Activated CD4-positive, alpha-beta T cell treated with anti-CD3 and anti-CD28 coated beads, Interleukin-2, amount 10 ng/mL, durations not matched to agents 24 days and 14 days (primary cell): Measurements from ENCODE around the gene RIGI. TPM values are rescaled to one million over a fixed set of nuclear protein-coding genes. Genes with fewer than 3 reads are reported as not detected.

Source experiments
- DNase-seq: peaks from one replicate; pipeline ENCODE4 v3.0.0; 2022
- H3K27ac Mint-ChIP-seq: one replicate; pipeline ENCODE4 v1.8.0; 2022; ENCODE audit warnings: mild to moderate bottlenecking, mixed read lengths
- H3K27me3 Mint-ChIP-seq: one replicate; pipeline ENCODE4 v1.8.0; 2022; ENCODE audit warnings: mixed read lengths
- H3K36me3 Mint-ChIP-seq: one replicate; pipeline ENCODE4 v1.8.0; 2022; ENCODE audit warnings: low read depth, mild to moderate bottlenecking, mixed read lengths
- H3K4me1 Mint-ChIP-seq: one replicate; pipeline ENCODE4 v1.8.0; 2021; ENCODE audit warnings: mixed read lengths
- H3K4me3 Mint-ChIP-seq: one replicate; pipeline ENCODE4 v1.8.0; 2022; ENCODE audit warnings: mild to moderate bottlenecking, moderate library complexity, mixed read lengths
- H3K9me3 Mint-ChIP-seq: one replicate; pipeline ENCODE4 v1.8.0; 2021; ENCODE audit warnings: mixed read lengths
- intact Hi-C: fragments of 100-400 bp; cut with micrococcal nuclease; formaldehyde crosslinking; loops from one replicate; pipeline ENCODE4 v1.15.1; 2023
- total RNA-seq: library from RNA; stranded (reverse); gene quantifications from 2 replicates; pipeline ENCODE4 v1.2.3, GENCODE V29; 2022

Gene RIGI
- total RNA-seq, 1 donor from 2014 or later, result 5.5 TPM

- Mint-ChIP-seq H3K27ac (peak overlapping the region; percentile 48), H3K4me3 (no peak overlapping the region), H3K36me3 (peaks cover 61% of the 10 kb centered on the region), H3K27me3 (no peaks in the 10 kb centered on the region), H3K9me3 (peaks cover 9% of the 10 kb centered on the region), H3K4me1 (peaks cover 19% of the 10 kb centered on the region)
- intact Hi-C loops, result loop anchor here (1.0 kb wide), 1 partner anchor 9 kb away; no protein-coding TSS in a partner anchor
- no peak for DNase-seq
Measured at GRCh38 chr9:32516241-32516640, 9.8 kb downstream of the RIGI start.

- Mint-ChIP-seq H3K27me3 (no peaks in the 10 kb centered on the region), H3K4me1 (peaks cover 24% of the 10 kb centered on the region), H3K27ac (no peak overlapping the region), H3K9me3 (peaks cover 1% of the 10 kb centered on the region), H3K36me3 (peaks cover 7% of the 10 kb centered on the region), H3K4me3 (no peak overlapping the region)
- DNase-seq, result no peak
- intact Hi-C loops, result no loop called here
Measured at GRCh38 chr9:32508728-32509127, 17.3 kb downstream of the RIGI start.

GRCh38 chr9:32503008-32503407 lies 23.0 kb downstream of the RIGI start:
- DNase-seq, result no peak
- intact Hi-C loops, result no loop called here
- peaks cover 35% of the 10 kb centered on the region for H3K36me3 Mint-ChIP-seq
- H3K9me3 Mint-ChIP-seq, result no peaks in the 10 kb centered on the region
- H3K4me3 Mint-ChIP-seq, result no peak overlapping the region
- no peak overlapping the region for H3K27ac Mint-ChIP-seq
- no peaks in the 10 kb centered on the region for H3K27me3 Mint-ChIP-seq
- peaks cover 5% of the 10 kb centered on the region for H3K4me1 Mint-ChIP-seq

- no peak for DNase-seq
- intact Hi-C loops, result no loop called here
- no peaks in the 10 kb centered on the region for H3K27me3 Mint-ChIP-seq
- H3K36me3 Mint-ChIP-seq, result peaks cover 37% of the 10 kb centered on the region
- H3K27ac Mint-ChIP-seq, result no peak overlapping the region
- no peak overlapping the region for H3K4me3 Mint-ChIP-seq
- H3K9me3 Mint-ChIP-seq, result no peaks in the 10 kb centered on the region
- H3K4me1 Mint-ChIP-seq, result peaks cover 3% of the 10 kb centered on the region
Measured at GRCh38 chr9:32502464-32502863, 23.5 kb downstream of the RIGI start.

GRCh38 chr9:32501868-32502267 lies 24.1 kb downstream of the RIGI start:
- intact Hi-C loops, result no loop called here
- H3K36me3 Mint-ChIP-seq, result peaks cover 37% of the 10 kb centered on the region
- H3K4me3 Mint-ChIP-seq, result no peak overlapping the region
- H3K27ac Mint-ChIP-seq, result no peak overlapping the region
- no peak for DNase-seq
- H3K27me3 Mint-ChIP-seq, result no peaks in the 10 kb centered on the region
- H3K9me3 Mint-ChIP-seq, result no peaks in the 10 kb centered on the region
- peaks cover 3% of the 10 kb centered on the region for H3K4me1 Mint-ChIP-seq

- Mint-ChIP-seq H3K27me3 (no peaks in the 10 kb centered on the region), H3K4me1 (peaks cover 3% of the 10 kb centered on the region), H3K36me3 (peaks cover 47% of the 10 kb centered on the region), H3K4me3 (no peak overlapping the region), H3K27ac (no peak overlapping the region), H3K9me3 (no peaks in the 10 kb centered on the region)
- DNase-seq, result no peak
- intact Hi-C loops, result no loop called here
Measured at GRCh38 chr9:32500768-32501167, 25.2 kb downstream of the RIGI start.

GRCh38 chr9:32497921-32498320 lies 28.1 kb downstream of the RIGI start:
- Mint-ChIP-seq H3K36me3 (peaks cover 51% of the 10 kb centered on the region), H3K4me3 (no peak overlapping the region), H3K27ac (no peak overlapping the region), H3K27me3 (no peaks in the 10 kb centered on the region), H3K4me1 (peaks cover 3% of the 10 kb centered on the region), H3K9me3 (no peaks in the 10 kb centered on the region)
- no peak for DNase-seq
- intact Hi-C loops, result no loop called here

GRCh38 chr9:32490601-32491000 lies 35.4 kb downstream of the RIGI start:
- H3K9me3 Mint-ChIP-seq, result no peaks in the 10 kb centered on the region
- no peaks in the 10 kb centered on the region for H3K27me3 Mint-ChIP-seq
- no peak overlapping the region for H3K4me3 Mint-ChIP-seq
- DNase-seq, result no peak
- H3K27ac Mint-ChIP-seq, result peak overlapping the region; percentile 32
- intact Hi-C loops, result no loop called here
- H3K4me1 Mint-ChIP-seq, result no peaks in the 10 kb centered on the region
- H3K36me3 Mint-ChIP-seq, result peaks cover 45% of the 10 kb centered on the region

- no peak for DNase-seq
- intact Hi-C loops, result no loop called here
- Mint-ChIP-seq H3K27ac (no peak overlapping the region), H3K9me3 (no peaks in the 10 kb centered on the region), H3K4me3 (no peak overlapping the region), H3K36me3 (peaks cover 61% of the 10 kb centered on the region), H3K4me1 (no peaks in the 10 kb centered on the region), H3K27me3 (no peaks in the 10 kb centered on the region)
Measured at GRCh38 chr9:32487981-32488380, 38.0 kb downstream of the RIGI start.

GRCh38 chr9:32486839-32487562 lies 39.0 kb downstream of the RIGI start:
- no peak overlapping the region for H3K27ac Mint-ChIP-seq
- intact Hi-C loops, result no loop called here
- peaks cover 61% of the 10 kb centered on the region for H3K36me3 Mint-ChIP-seq
- no peaks in the 10 kb centered on the region for H3K27me3 Mint-ChIP-seq
- H3K4me1 Mint-ChIP-seq, result no peaks in the 10 kb centered on the region
- DNase-seq, result no peak
- H3K4me3 Mint-ChIP-seq, result no peak overlapping the region
- H3K9me3 Mint-ChIP-seq, result no peaks in the 10 kb centered on the region

GRCh38 chr9:32483343-32483742 lies 42.7 kb downstream of the RIGI start:
- DNase-seq, result no peak
- Mint-ChIP-seq H3K4me1 (no peaks in the 10 kb centered on the region), H3K36me3 (peaks cover 63% of the 10 kb centered on the region), H3K9me3 (no peaks in the 10 kb centered on the region), H3K4me3 (no peak overlapping the region), H3K27me3 (no peaks in the 10 kb centered on the region), H3K27ac (no peak overlapping the region)
- intact Hi-C loops, result no loop called here

Other genes with a start within 250 kb of the RIGI start
- 7.4 TPM in 2 replicates for gene ACO1, start 141.6 kb downstream of the RIGI start, total RNA-seq
- 14.0 and 15.6 TPM in 2 replicates for gene SMIM27, start 26.1 kb upstream of the RIGI start, total RNA-seq
- 14.5 and 15.1 TPM in 2 replicates for gene TOPORS, start 26.4 kb upstream of the RIGI start, total RNA-seq
- gene NDUFB6, start 47.0 kb upstream of the RIGI start, total RNA-seq, result 46.9 and 47.1 TPM in 2 replicates
- 0.05 TPM in 1 of 2 replicates, not detected in the other for gene TAF1L, start 109.5 kb upstream of the RIGI start, total RNA-seq